Stimulated activated CD4-positive, alpha-beta T cell treated with anti-CD3 and anti-CD28 coated beads, Interleukin-1b, Interleukin-23, amount 100 ng/mL, for 24 hours (primary cell): Measurements from ENCODE around the gene RACGAP1.

Experiments used
- DNase-seq, 4 experiments: peaks; one replicate each; pipeline ENCODE4 v3.0.0-alpha.2; 2020; ENCODE audit warnings: low read depth in 4 of 4, low spot score in 1 of 4

Gene RACGAP1

GRCh38 chr12:50025187-50026059 is at the start of gene RACGAP1:
RACGAP1 (minus strand) TSS chr12:50025494; CDS start chr12:50016715, 8,779 bp downstream.
- DNase-seq = peak; percentile 80 to 91 (median 86)

GRCh38 chr12:50073712-50074111 is 48.4 kb upstream of the RACGAP1 start:
- no peak for DNase-seq

GRCh38 chr12:50073206-50073605 is 47.9 kb upstream of the RACGAP1 start:
- no peak for DNase-seq

GRCh38 chr12:50072198-50072907 is 47.1 kb upstream of the RACGAP1 start:
- DNase-seq = no peak

GRCh38 chr12:50070314-50071060 is 45.2 kb upstream of the RACGAP1 start:
- DNase-seq = peak in 2 of 4 experiments; percentile 47 to 58

- no peak for DNase-seq
Measured at GRCh38 chr12:50069539-50069938, 44.2 kb upstream of the RACGAP1 start.

- no peak for DNase-seq
Measured at GRCh38 chr12:50069069-50069468, 43.8 kb upstream of the RACGAP1 start.

GRCh38 chr12:50066402-50066801 is 41.1 kb upstream of the RACGAP1 start:
- no peak for DNase-seq

GRCh38 chr12:50065726-50066310 is 40.5 kb upstream of the RACGAP1 start:
- DNase-seq = no peak

GRCh38 chr12:50062728-50063460 is 37.6 kb upstream of the RACGAP1 start:
- no peak for DNase-seq

- no peak for DNase-seq
Measured at GRCh38 chr12:50061946-50062686, 36.8 kb upstream of the RACGAP1 start.

- DNase-seq = no peak
Measured at GRCh38 chr12:50061171-50061570, 35.9 kb upstream of the RACGAP1 start.

- no peak for DNase-seq
Measured at GRCh38 chr12:50060120-50060468, 34.8 kb upstream of the RACGAP1 start.

- DNase-seq = peak in 2 of 4 experiments; percentile 42 to 55
Measured at GRCh38 chr12:50059440-50060119, 34.3 kb upstream of the RACGAP1 start.

GRCh38 chr12:50058743-50059312 is 33.5 kb upstream of the RACGAP1 start:
- no peak for DNase-seq

- no peak for DNase-seq
Measured at GRCh38 chr12:50057896-50058670, 32.8 kb upstream of the RACGAP1 start.

- peak in 2 of 4 experiments; percentile 37 to 60 for DNase-seq
Measured at GRCh38 chr12:50057000-50057841, 31.9 kb upstream of the RACGAP1 start, which contains the start of gene ASIC1. ASIC1 (plus strand) TSS chr12:50057596; CDS start chr12:50058767, 1,171 bp downstream.
